H1 (cell line): ENCODE data around the gene SPOCK1.

Source experiments
- CEBPB ChIP-seq: IDR thresholded peaks from 2 replicates; pipeline ENCODE4 v1.6.1; 2012; ENCODE audit warnings: low read depth, low read length
- POLR2AphosphoS5 ChIP-seq: IDR thresholded peaks from 2 replicates; pipeline ENCODE4 v1.6.1; 2011; ENCODE audit warnings: low read depth, low read length
- RBBP5 ChIP-seq: IDR thresholded peaks from 2 replicates; pipeline ENCODE4 v1.7.1; 2012; ENCODE audit warnings: low read depth, mild to moderate bottlenecking, inconsistent platforms, low read length, moderate library complexity, borderline replicate concordance
- RNF2 ChIP-seq: fragments of 200-900, 300-1000 bp; sonication (generic); IDR thresholded peaks from 2 replicates; pipeline ENCODE4 v1.7.1; 2016; ENCODE audit warnings: borderline replicate concordance, low read depth, mild to moderate bottlenecking, antibody characterized with exemption, low read length; ENCODE audit not compliant: poor library complexity, severe bottlenecking; ENCODE audit errors: missing control alignments
- TCF12 ChIP-seq: IDR thresholded peaks from 2 replicates; pipeline ENCODE4 v1.6.1; 2011; ENCODE audit warnings: low read depth, mild to moderate bottlenecking, low read length
- YY1 ChIP-seq: IDR thresholded peaks from 2 replicates; pipeline ENCODE4 v1.6.1; 2011; ENCODE audit warnings: low read depth, mild to moderate bottlenecking, low read length
- TF ChIP-seq, protein P1 (sequence below): IDR thresholded peaks from 2 replicates; pipeline ENCODE4 v1.6.1; 2011; ENCODE audit warnings: low read length, improper control_type of control experiment
- TF ChIP-seq, protein P2 (sequence below), 3 experiments: IDR thresholded peaks; 1 replicate in 2 of 3; 2 replicates in 1 of 3; pipeline versions ENCODE4 v1.5.1 to v1.6.1; 2011; ENCODE audit warnings: low read length in 3 of 3, mild to moderate bottlenecking in 3 of 3, inconsistent platforms in 2 of 3, low read depth in 1 of 3, moderate library complexity in 1 of 3; ENCODE audit not compliant: insufficient read depth in 1 of 3; ENCODE audit errors: control extremely low read depth in 1 of 3

DNA sequence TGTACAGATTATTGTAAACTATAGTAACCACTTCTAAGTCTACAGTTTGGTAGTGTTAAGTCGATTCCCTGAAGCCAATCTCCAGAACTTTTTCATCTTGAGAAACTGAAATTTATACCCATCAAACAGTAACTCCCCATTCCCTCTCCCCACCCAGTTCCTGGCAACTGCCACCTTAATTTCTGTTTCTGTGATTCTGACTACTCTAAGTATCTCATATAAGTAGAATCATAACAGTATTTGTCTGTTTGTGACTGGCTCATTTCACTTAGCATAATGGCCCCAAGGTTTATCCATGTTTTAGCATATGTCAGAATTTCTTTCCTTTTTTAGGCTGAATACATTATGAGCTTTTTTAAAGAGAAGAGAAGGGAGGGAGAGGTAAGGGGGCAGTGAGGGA lies 61.4 kb downstream of the SPOCK1 start:
- TF ChIP-seq TCF12, result no peak
- TF ChIP-seq, protein P1, sequence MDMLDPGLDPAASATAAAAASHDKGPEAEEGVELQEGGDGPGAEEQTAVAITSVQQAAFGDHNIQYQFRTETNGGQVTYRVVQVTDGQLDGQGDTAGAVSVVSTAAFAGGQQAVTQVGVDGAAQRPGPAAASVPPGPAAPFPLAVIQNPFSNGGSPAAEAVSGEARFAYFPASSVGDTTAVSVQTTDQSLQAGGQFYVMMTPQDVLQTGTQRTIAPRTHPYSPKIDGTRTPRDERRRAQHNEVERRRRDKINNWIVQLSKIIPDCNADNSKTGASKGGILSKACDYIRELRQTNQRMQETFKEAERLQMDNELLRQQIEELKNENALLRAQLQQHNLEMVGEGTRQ, result no peak
- no peak for TF ChIP-seq RBBP5
- no peak for TF ChIP-seq YY1
- TF ChIP-seq, protein P2, sequence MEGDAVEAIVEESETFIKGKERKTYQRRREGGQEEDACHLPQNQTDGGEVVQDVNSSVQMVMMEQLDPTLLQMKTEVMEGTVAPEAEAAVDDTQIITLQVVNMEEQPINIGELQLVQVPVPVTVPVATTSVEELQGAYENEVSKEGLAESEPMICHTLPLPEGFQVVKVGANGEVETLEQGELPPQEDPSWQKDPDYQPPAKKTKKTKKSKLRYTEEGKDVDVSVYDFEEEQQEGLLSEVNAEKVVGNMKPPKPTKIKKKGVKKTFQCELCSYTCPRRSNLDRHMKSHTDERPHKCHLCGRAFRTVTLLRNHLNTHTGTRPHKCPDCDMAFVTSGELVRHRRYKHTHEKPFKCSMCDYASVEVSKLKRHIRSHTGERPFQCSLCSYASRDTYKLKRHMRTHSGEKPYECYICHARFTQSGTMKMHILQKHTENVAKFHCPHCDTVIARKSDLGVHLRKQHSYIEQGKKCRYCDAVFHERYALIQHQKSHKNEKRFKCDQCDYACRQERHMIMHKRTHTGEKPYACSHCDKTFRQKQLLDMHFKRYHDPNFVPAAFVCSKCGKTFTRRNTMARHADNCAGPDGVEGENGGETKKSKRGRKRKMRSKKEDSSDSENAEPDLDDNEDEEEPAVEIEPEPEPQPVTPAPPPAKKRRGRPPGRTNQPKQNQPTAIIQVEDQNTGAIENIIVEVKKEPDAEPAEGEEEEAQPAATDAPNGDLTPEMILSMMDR (IDR thresholded peaks at IDR 0.05; ENCODE audit: control extremely low read depth in 1 of 3, insufficient read depth in 1 of 3, low read depth in 1 of 3, low read length in 3 of 3), result no peak
- no peak for TF ChIP-seq RNF2
- no peak for TF ChIP-seq POLR2AphosphoS5
- no peak for TF ChIP-seq CEBPB
